Stimulated activated CD8-positive, alpha-beta memory T cell treated with anti-CD3 and anti-CD28 coated beads, Interleukin-4, amount 100 ng/mL, for 24 hours (primary cell): ENCODE measurements around the gene NKG7.

Experiments used
- DNase-seq: peaks from one replicate; pipeline ENCODE4 v3.0.0-alpha.2; 2020; ENCODE audit warnings: low read depth

The NKG7 gene

GRCh38 chr19:51391073-51391611 lies 18.7 kb upstream of the NKG7 start:
- no peak for DNase-seq

- no peak for DNase-seq
These were observed 16.7 kb upstream of the NKG7 start for GRCh38 chr19:51389143-51389542.

- no peak for DNase-seq
These were observed 15.5 kb upstream of the NKG7 start, which contains the start of gene LIM2 for GRCh38 chr19:51387924-51388389. LIM2 (minus strand) TSS chr19:51387974; CDS start chr19:51387443, 531 bp downstream.

- DNase-seq = no peak
These were observed 14.5 kb upstream of the NKG7 start for GRCh38 chr19:51386882-51387520.

GRCh38 chr19:51382004-51382403 lies 9.6 kb upstream of the NKG7 start:
- DNase-seq = no peak

GRCh38 chr19:51380379-51380778 lies 7.9 kb upstream of the NKG7 start:
- no peak for DNase-seq

GRCh38 chr19:51377422-51377821 lies 5.0 kb upstream of the NKG7 start:
- DNase-seq = no peak

GRCh38 chr19:51375504-51376221 lies 3.2 kb upstream of the NKG7 start:
- DNase-seq = no peak

GRCh38 chr19:51372021-51372648 lies 319 bp downstream of the NKG7 start:
- no peak for DNase-seq

GRCh38 chr19:51371186-51371690 lies 1.2 kb downstream of the NKG7 start:
- DNase-seq = no peak

GRCh38 chr19:51370230-51370629 lies 2.2 kb downstream of the NKG7 start:
- DNase-seq = no peak

GRCh38 chr19:51368366-51369282 lies 3.8 kb downstream of the NKG7 start, which contains the start of gene CLDND2:
CLDND2 (minus strand) TSS chr19:51369003; CDS start chr19:51368577, 426 bp downstream.
- peak; percentile 44 for DNase-seq

- peak; percentile 98 for DNase-seq
These were observed 4.7 kb downstream of the NKG7 start for GRCh38 chr19:51367565-51368365.

GRCh38 chr19:51367255-51367564 lies 5.2 kb downstream of the NKG7 start:
- no peak for DNase-seq

- peak; percentile 90 for DNase-seq
These were observed 5.8 kb downstream of the NKG7 start for GRCh38 chr19:51366389-51367254.

- DNase-seq = no peak
These were observed 6.5 kb downstream of the NKG7 start, which contains the start of gene ETFB for GRCh38 chr19:51365965-51366388. ETFB (minus strand) TSS chr19:51366388; CDS start chr19:51366326, 62 bp downstream.

- DNase-seq = no peak
These were observed 7.1 kb downstream of the NKG7 start for GRCh38 chr19:51365211-51365964.

GRCh38 chr19:51364200-51365106 lies 8.0 kb downstream of the NKG7 start:
- DNase-seq = no peak
